Measurements from ENCODE around the gene SEPTIN6. TPM values are rescaled to one million over a fixed set of nuclear protein-coding genes. Genes with fewer than 3 reads are reported as not detected.
"Not testable (repeated sequence)": the region's sequence is repeated elsewhere in the genome, so short reads cannot be mapped to it uniquely, and the experiment has no call there.

The SEPTIN6 gene
- total and polyA plus RNA-seq, 7 experiments from 2014 or later: 151 to 315 (median 221) TPM

- Histone ChIP-seq H3K27ac (ENCODE audit: low read depth, low read length) (peak overlapping the region; percentile 1), H3K36me3 (ENCODE audit: control insufficient read depth in 2 of 3, insufficient read depth in 3 of 3, low read length in 3 of 3) (peaks cover 1 to 64% (median 16%) of the 10 kb centered on the region in 3 experiments), H3K27me3 (ENCODE audit: control insufficient read depth in 2 of 2, insufficient read depth in 2 of 2, low read length in 2 of 2) (no peaks in the 10 kb centered on the region), H3K4me1 (ENCODE audit: control insufficient read depth in 2 of 2, insufficient read depth in 2 of 2, low read length in 2 of 2) (peaks cover 0 to 15% of the 10 kb centered on the region in 2 donors), H3K4me3 (ENCODE audit: low read length) (no peak overlapping the region), H3K9me3 (ENCODE audit: control insufficient read depth in 2 of 3, low read length in 3 of 3) (no peaks in the 10 kb centered on the region)
- DNase-seq (no peak), ATAC-seq (no peak)
- POLR2A ChIA-PET: interaction anchor here (1.3 to 14.7 kb wide), 2 partner anchors 7 to 21 kb away, joined by 3 to 290 read pairs; partner anchors contain the start of gene SEPTIN6
- Mint-ChIP-seq H3K9me3 (no peaks in the 10 kb centered on the region), H3K36me3 (peaks cover 2 to 41% (median 15%) of the 10 kb centered on the region in 5 donors), H3K4me3 (peak overlapping the region in 3 of 10 donors; percentile 16 to 51 (median 26)), H3K4me1 (peaks cover 0 to 64% (median 28%) of the 10 kb centered on the region in 7 donors), H3K27me3 (no peaks in the 10 kb centered on the region), H3K27ac (peak overlapping the region in 7 of 9 donors; percentile 9 to 80 (median 40))
- intact Hi-C loops (cut with micrococcal nuclease): no loop called here
- CTCF ChIA-PET: interaction anchor here (1.1 kb wide), 1 partner anchor 62 kb away, joined by 3 read pairs; no protein-coding TSS in a partner anchor
Measured at GRCh38 chrX:119667111-119667878, 25.7 kb downstream of the SEPTIN6 start.

DNA sequence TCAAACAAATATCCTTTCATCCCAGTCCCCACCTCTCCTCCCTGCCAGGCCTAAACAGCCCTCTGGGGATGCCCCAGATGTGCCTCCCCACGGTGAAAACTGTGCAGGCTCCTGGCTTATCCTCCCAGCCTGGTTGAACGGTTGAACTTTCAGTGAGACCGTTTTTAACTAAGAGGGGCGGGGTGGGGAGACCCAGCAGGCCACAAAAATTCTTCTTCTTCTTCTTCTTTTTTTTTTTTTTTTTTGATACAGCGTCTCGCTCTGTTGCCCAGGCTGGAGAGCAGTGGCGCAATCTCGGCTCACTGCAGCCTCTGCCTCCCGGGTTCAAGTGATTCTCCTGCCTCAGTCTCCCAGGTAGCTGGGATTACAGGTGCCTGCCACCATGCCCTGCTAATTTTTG lies 28.1 kb downstream of the SEPTIN6 start:
- CTCF ChIA-PET; H3K4me3 Mint-ChIP-seq; H3K4me3 ChIP-seq (ENCODE audit: low read length); H3K9me3 ChIP-seq (ENCODE audit: control insufficient read depth in 2 of 3, low read length in 3 of 3); H3K27ac ChIP-seq (ENCODE audit: low read depth, low read length); H3K9me3 Mint-ChIP-seq; intact Hi-C loops (cut with micrococcal nuclease); DNase-seq; POLR2A ChIA-PET; H3K27me3 ChIP-seq (ENCODE audit: control insufficient read depth in 2 of 2, insufficient read depth in 2 of 2, low read length in 2 of 2); ATAC-seq; H3K27me3 Mint-ChIP-seq; H3K4me1 ChIP-seq (ENCODE audit: control insufficient read depth in 2 of 2, insufficient read depth in 2 of 2, low read length in 2 of 2): not testable (repeated sequence)
- Mint-ChIP-seq H3K27ac (peak overlapping the region in 2 of 9 donors; percentile 32 to 38), H3K4me1 (peaks cover 0 to 54% (median 25%) of the 10 kb centered on the region in 7 donors), H3K36me3 (peaks cover 7 to 41% (median 17%) of the 10 kb centered on the region in 5 donors)
- H3K36me3 ChIP-seq (ENCODE audit: control insufficient read depth in 2 of 3, insufficient read depth in 3 of 3, low read length in 3 of 3): peaks cover 0 to 65% (median 7%) of the 10 kb centered on the region in 3 experiments

DNA sequence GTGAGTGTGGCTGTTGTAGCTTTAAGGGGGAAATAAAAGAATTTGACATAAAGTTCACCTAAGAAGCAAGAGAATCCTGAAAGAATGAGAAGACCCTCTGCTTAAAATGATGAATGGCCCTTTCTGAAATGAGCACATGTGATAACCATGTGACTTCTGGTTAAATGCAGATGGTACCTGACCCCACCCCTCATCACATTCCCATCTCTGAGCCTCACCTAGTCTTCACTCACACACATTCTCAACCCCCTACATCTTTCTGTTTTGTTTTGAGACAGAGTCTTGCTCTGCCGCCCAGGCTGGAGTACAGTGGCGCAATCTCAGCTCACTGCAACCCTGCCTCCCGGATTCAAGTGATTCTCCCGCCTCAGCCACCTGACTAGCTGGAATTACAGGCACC lies 31.5 kb downstream of the SEPTIN6 start:
- no peak for ATAC-seq

DNA sequence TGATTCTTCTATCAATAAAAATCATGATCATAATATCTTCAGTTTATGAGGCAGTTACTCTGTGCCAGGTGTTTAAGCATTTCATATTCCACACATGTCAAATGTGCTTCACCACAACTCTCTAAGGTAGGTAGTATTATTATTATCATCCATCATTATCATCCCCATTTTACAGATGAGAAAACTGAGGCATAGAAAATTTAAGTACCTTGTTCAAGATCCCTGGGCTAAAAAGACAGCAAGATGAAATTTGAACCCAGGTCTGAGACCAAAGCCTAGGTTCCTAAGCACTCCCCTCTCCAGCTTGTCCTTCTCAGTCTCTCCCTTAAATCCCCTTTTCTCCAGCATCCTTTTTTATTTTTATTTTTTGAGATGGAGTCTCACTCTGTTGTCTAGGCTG lies 33.4 kb downstream of the SEPTIN6 start:
- Histone ChIP-seq H3K27me3 (ENCODE audit: control insufficient read depth in 2 of 2, insufficient read depth in 2 of 2, low read length in 2 of 2) (no peaks in the 10 kb centered on the region), H3K27ac (ENCODE audit: low read depth, low read length) (no peak overlapping the region), H3K36me3 (ENCODE audit: control insufficient read depth in 2 of 3, insufficient read depth in 3 of 3, low read length in 3 of 3) (peaks cover 0 to 34% (median 7%) of the 10 kb centered on the region in 3 experiments), H3K9me3 (ENCODE audit: control insufficient read depth in 2 of 3, low read length in 3 of 3) (no peaks in the 10 kb centered on the region), H3K4me3 (ENCODE audit: low read length) (no peak overlapping the region), H3K4me1 (ENCODE audit: control insufficient read depth in 2 of 2, insufficient read depth in 2 of 2, low read length in 2 of 2) (peaks cover 0 to 12% of the 10 kb centered on the region in 2 donors)
- Mint-ChIP-seq H3K27ac (peak overlapping the region; percentile 26 to 88 (median 59)), H3K9me3 (no peaks in the 10 kb centered on the region), H3K27me3 (no peaks in the 10 kb centered on the region), H3K4me1 (peaks cover 11 to 55% (median 39%) of the 10 kb centered on the region in 7 donors), H3K4me3 (no peak overlapping the region), H3K36me3 (peaks cover 13 to 60% (median 32%) of the 10 kb centered on the region in 5 donors)
- POLR2A ChIA-PET: interaction anchor here (0.6 to 0.7 kb wide), 3 partner anchors 28 to 1150 kb away, joined by 3 to 4 read pairs (median 3); no protein-coding TSS in a partner anchor
- DNase-seq (no peak), ATAC-seq (no peak)
- intact Hi-C loops (cut with micrococcal nuclease): no loop called here
- CTCF ChIA-PET: no interaction called here

More for the DNA sequence above, 31.5 kb downstream of the SEPTIN6 start:
- H3K27ac ChIP-seq (ENCODE audit: low read depth, low read length): no peak overlapping the region
- H3K27me3 ChIP-seq (ENCODE audit: control insufficient read depth in 2 of 2, insufficient read depth in 2 of 2, low read length in 2 of 2): no peaks in the 10 kb centered on the region
- H3K36me3 ChIP-seq (ENCODE audit: control insufficient read depth in 2 of 3, insufficient read depth in 3 of 3, low read length in 3 of 3): peaks cover 0 to 45% (median 7%) of the 10 kb centered on the region in 3 experiments
- Mint-ChIP-seq H3K9me3 (no peaks in the 10 kb centered on the region), H3K27me3 (no peaks in the 10 kb centered on the region), H3K36me3 (peaks cover 13 to 55% (median 27%) of the 10 kb centered on the region in 5 donors), H3K27ac (peak overlapping the region in 7 of 9 donors; percentile 8 to 89 (median 65)), H3K4me1 (peaks cover 0 to 48% (median 29%) of the 10 kb centered on the region in 7 donors), H3K4me3 (no peak overlapping the region)
- intact Hi-C loops (cut with micrococcal nuclease): no loop called here
- ChIA-PET POLR2A (interaction anchor here (0.7 to 1.6 kb wide), 2 partner anchors 24 to 31 kb away, joined by 3 to 4 read pairs; partner anchors contain the start of gene SEPTIN6), CTCF (interaction anchor here (0.6 to 1.3 kb wide), 3 partner anchors 10 to 84 kb away, joined by 3 to 5 read pairs (median 3); no protein-coding TSS in a partner anchor)
- no peaks in the 10 kb centered on the region for H3K9me3 ChIP-seq (ENCODE audit: control insufficient read depth in 2 of 3, low read length in 3 of 3)
- no peak overlapping the region for H3K4me3 ChIP-seq (ENCODE audit: low read length)
- DNase-seq: no peak
- H3K4me1 ChIP-seq (ENCODE audit: control insufficient read depth in 2 of 2, insufficient read depth in 2 of 2, low read length in 2 of 2): peaks cover 0 to 2% of the 10 kb centered on the region in 2 donors

GRCh38 chrX:119655125-119655524 lies 37.8 kb downstream of the SEPTIN6 start:
- peak in 2 of 9 donors; percentile 49 to 73 for DNase-seq
- Mint-ChIP-seq H3K4me1 (peaks cover 18 to 47% (median 36%) of the 10 kb centered on the region in 7 donors), H3K9me3 (no peaks in the 10 kb centered on the region), H3K4me3 (peak overlapping the region in 9 of 10 donors; percentile 4 to 76 (median 45)), H3K27ac (peak overlapping the region; percentile 41 to 92 (median 86)), H3K36me3 (peaks cover 5 to 62% (median 28%) of the 10 kb centered on the region in 5 donors), H3K27me3 (no peaks in the 10 kb centered on the region)
- peaks cover 0 to 43% (median 0%) of the 10 kb centered on the region in 3 experiments for H3K36me3 ChIP-seq (ENCODE audit: control insufficient read depth in 2 of 3, insufficient read depth in 3 of 3, low read length in 3 of 3)
- H3K4me3 ChIP-seq (ENCODE audit: low read length): no peak overlapping the region
- peak overlapping the region; percentile 57 for H3K27ac ChIP-seq (ENCODE audit: low read depth, low read length)
- peaks cover 0 to 18% of the 10 kb centered on the region in 2 donors for H3K4me1 ChIP-seq (ENCODE audit: control insufficient read depth in 2 of 2, insufficient read depth in 2 of 2, low read length in 2 of 2)
- no peaks in the 10 kb centered on the region for H3K9me3 ChIP-seq (ENCODE audit: control insufficient read depth in 2 of 3, low read length in 3 of 3)
- ChIA-PET POLR2A (interaction anchor here (0.9 to 5.2 kb wide), 3 partner anchors 12 to 37 kb away, joined by 4 to 43 read pairs (median 4); partner anchors contain the start of gene SEPTIN6), CTCF (interaction anchor here (0.7 to 2.3 kb wide), 6 partner anchors 17 to 75 kb away, joined by 3 to 10 read pairs (median 4); no protein-coding TSS in a partner anchor)
- intact Hi-C loops (cut with micrococcal nuclease): loop anchor here in 1 of 2 donors (2.0 kb wide), 1 partner anchor 20 kb away; no protein-coding TSS in a partner anchor
- no peaks in the 10 kb centered on the region for H3K27me3 ChIP-seq (ENCODE audit: control insufficient read depth in 2 of 2, insufficient read depth in 2 of 2, low read length in 2 of 2)
- ATAC-seq: peak; percentile 45

GRCh38 chrX:119654112-119654531 lies 38.8 kb downstream of the SEPTIN6 start:
- intact Hi-C loops (cut with micrococcal nuclease): loop anchor here in 1 of 2 donors (1.0 to 5.0 kb wide), 3 partner anchors 21 to 123 kb away; partner anchors contain the start of gene SEPTIN6

More at GRCh38 chrX:119654112-119654531, 38.8 kb downstream of the SEPTIN6 start:
- ChIA-PET CTCF (interaction anchor here (0.5 to 2.3 kb wide), 7 partner anchors 18 to 212 kb away, joined by 3 to 10 read pairs (median 4); no protein-coding TSS in a partner anchor), POLR2A (interaction anchor here (0.9 to 5.2 kb wide), 5 partner anchors 11 to 38 kb away, joined by 3 to 43 read pairs (median 4); partner anchors contain the start of gene SEPTIN6)
- peak overlapping the region; percentile 57 for H3K27ac ChIP-seq (ENCODE audit: low read depth, low read length)
- Mint-ChIP-seq H3K36me3 (peaks cover 2 to 59% (median 27%) of the 10 kb centered on the region in 5 donors), H3K4me3 (peak overlapping the region in 4 of 10 donors; percentile 21 to 77 (median 54)), H3K27ac (peak overlapping the region; percentile 42 to 90 (median 86)), H3K27me3 (no peaks in the 10 kb centered on the region), H3K4me1 (peaks cover 16 to 44% (median 34%) of the 10 kb centered on the region in 7 donors), H3K9me3 (no peaks in the 10 kb centered on the region)
- H3K36me3 ChIP-seq (ENCODE audit: control insufficient read depth in 2 of 3, insufficient read depth in 3 of 3, low read length in 3 of 3): peaks cover 0 to 48% (median 0%) of the 10 kb centered on the region in 3 experiments
- ATAC-seq: peak; percentile 73
- peak in 6 of 9 donors; percentile 21 to 59 (median 34) for DNase-seq
- peaks cover 0 to 18% of the 10 kb centered on the region in 2 donors for H3K4me1 ChIP-seq (ENCODE audit: control insufficient read depth in 2 of 2, insufficient read depth in 2 of 2, low read length in 2 of 2)
- no peaks in the 10 kb centered on the region for H3K27me3 ChIP-seq (ENCODE audit: control insufficient read depth in 2 of 2, insufficient read depth in 2 of 2, low read length in 2 of 2)
- H3K9me3 ChIP-seq (ENCODE audit: control insufficient read depth in 2 of 3, low read length in 3 of 3): no peaks in the 10 kb centered on the region
- no peak overlapping the region for H3K4me3 ChIP-seq (ENCODE audit: low read length)
